Esophagus muscularis mucosa (tissue), 4 donors: ENCODE measurements around the gene PPP2R3B. TPM values are rescaled to one million over a fixed set of nuclear protein-coding genes. Genes with fewer than 3 reads are reported as not detected.
"Not testable (repeated sequence)": the region's sequence is repeated elsewhere in the genome, so short reads cannot be mapped to it uniquely, and the experiment has no call there.

Source experiments
- DNase-seq: peaks from one replicate; pipeline ENCODE4 v3.0.0-alpha.2; 2017; ENCODE audit errors: extremely low spot score
- H3K27ac ChIP-seq, 4 donors: fragments of 200-600 bp; sonication (generic); replicated peaks in 1 of 4; 1 replicate in 3 of 4; 2 replicates in 1 of 4; pipeline ENCODE4 v1.5.1; 2016 to 2019; ENCODE audit warnings: mild to moderate bottlenecking in 1 of 4
- H3K27me3 ChIP-seq, 4 donors: fragments of 200-600 bp; sonication (generic); one replicate each; pipeline versions ENCODE4 v1.5.1 to v1.6.0; 2016 to 2019
- H3K36me3 ChIP-seq, 4 donors: fragments of 200-600 bp; sonication (generic); one replicate each; pipeline ENCODE4 v1.5.1; 2016 to 2019
- H3K4me1 ChIP-seq, 4 donors: fragments of 200-600 bp; sonication (generic); one replicate each; pipeline ENCODE4 v1.5.1; 2016 to 2019
- H3K4me3 ChIP-seq, 4 donors: fragments of 200-600 bp; sonication (generic); 1 replicate in 2 of 4; 2 replicates in 2 of 4; pipeline ENCODE4 v1.5.1; 2016 to 2019; ENCODE audit warnings: mild to moderate bottlenecking in 4 of 4, moderate library complexity in 1 of 4
- H3K9me3 ChIP-seq, 4 donors: fragments of 200-600 bp; sonication (generic); 1 replicate in 3 of 4; 2 replicates in 1 of 4; pipeline ENCODE4 v1.5.1; 2016 to 2019
- EP300 ChIP-seq: sonication (generic); formaldehyde crosslinking; IDR thresholded peaks from one replicate; pipeline ENCODE4 v1.6.1; 2017; ENCODE audit warnings: antibody characterized with exemption
- POLR2A ChIP-seq: fragments of 450-650 bp; IDR thresholded peaks from one replicate; pipeline ENCODE4 v1.6.1; 2017; ENCODE audit warnings: antibody characterized with exemption, moderate library complexity, mild to moderate bottlenecking, low read depth
- POLR2AphosphoS5 ChIP-seq, 2 donors: sonication (generic); formaldehyde crosslinking; IDR thresholded peaks; one replicate each; pipeline ENCODE4 v1.6.1; 2017; ENCODE audit warnings: antibody characterized with exemption in 2 of 2
- WGBS: methylation state at CpG from one replicate; pipeline ENCODE4 v1.1.5; 2018; 5-methylcytosine and 5-hydroxymethylcytosine counted together
- intact Hi-C: fragments of 100-400 bp; cut with DNase I; formaldehyde crosslinking; loops from one replicate; pipeline ENCODE4 v1.15.1; 2023
- total RNA-seq, 4 donors: library from RNA; depleted of rRNA; stranded (reverse); fragments of >200 nt; gene quantifications; one replicate each; pipeline versions ENCODE4 v1.1.0 to v1.2.1, GENCODE V29; 2016
- TF ChIP-seq, protein P1 (sequence below), 3 experiments: fragments of 200-600 bp in 2 of 3; fragments of 450-650 bp in 1 of 3; sonication (generic) in 2 of 3; IDR thresholded peaks; one replicate each; pipeline ENCODE4 v1.5.1; 2017 to 2019; ENCODE audit warnings: antibody characterized with exemption in 3 of 3, mild to moderate bottlenecking in 2 of 3, moderate library complexity in 1 of 3

PPP2R3B gene
- total RNA-seq, 4 donors from 2014 or later: 4.0 to 8.3 (median 5.4) TPM

DNA sequence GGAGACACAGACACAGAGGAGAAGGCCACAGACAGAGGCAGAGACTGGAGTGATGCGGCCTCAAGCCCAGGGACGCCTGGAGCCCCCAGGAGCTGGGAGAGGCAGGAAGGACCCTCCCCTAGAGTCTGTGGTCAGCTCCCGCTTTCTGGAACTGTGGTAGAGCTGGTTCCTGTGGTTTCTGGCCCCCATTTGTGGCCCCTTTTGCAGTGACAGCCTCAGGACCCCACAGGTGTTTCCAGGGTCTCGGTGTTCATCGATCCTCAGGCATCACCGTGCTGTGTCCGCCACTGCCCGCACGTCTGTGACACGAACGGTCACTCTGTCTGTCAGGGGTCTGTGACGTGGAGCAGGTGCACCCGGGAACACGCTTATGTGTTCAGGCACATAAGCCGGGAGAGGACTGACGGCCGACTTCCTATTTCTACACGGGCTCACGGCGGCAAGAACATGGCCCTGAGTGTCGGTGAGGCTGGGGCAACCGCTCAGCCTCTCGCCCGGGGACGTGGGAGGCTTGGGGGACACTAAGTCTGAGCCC lies 76.0 kb downstream of the PPP2R3B start:
- TF ChIP-seq EP300: no peak
- no peak for TF ChIP-seq POLR2AphosphoS5 (IDR thresholded peaks at IDR 0.05)
- 92% methylated on average over 19 of the region's 25 CpGs for WGBS
- Histone ChIP-seq H3K4me1 (no peaks in the 10 kb centered on the region), H3K9me3 (no peaks in the 10 kb centered on the region), H3K36me3 (peaks cover 72 to 95% (median 87%) of the 10 kb centered on the region in 4 donors), H3K27ac (no peak overlapping the region), H3K27me3 (no peaks in the 10 kb centered on the region), H3K4me3 (no peak overlapping the region)
- intact Hi-C loops: no loop called here
- no peak for DNase-seq

DNA sequence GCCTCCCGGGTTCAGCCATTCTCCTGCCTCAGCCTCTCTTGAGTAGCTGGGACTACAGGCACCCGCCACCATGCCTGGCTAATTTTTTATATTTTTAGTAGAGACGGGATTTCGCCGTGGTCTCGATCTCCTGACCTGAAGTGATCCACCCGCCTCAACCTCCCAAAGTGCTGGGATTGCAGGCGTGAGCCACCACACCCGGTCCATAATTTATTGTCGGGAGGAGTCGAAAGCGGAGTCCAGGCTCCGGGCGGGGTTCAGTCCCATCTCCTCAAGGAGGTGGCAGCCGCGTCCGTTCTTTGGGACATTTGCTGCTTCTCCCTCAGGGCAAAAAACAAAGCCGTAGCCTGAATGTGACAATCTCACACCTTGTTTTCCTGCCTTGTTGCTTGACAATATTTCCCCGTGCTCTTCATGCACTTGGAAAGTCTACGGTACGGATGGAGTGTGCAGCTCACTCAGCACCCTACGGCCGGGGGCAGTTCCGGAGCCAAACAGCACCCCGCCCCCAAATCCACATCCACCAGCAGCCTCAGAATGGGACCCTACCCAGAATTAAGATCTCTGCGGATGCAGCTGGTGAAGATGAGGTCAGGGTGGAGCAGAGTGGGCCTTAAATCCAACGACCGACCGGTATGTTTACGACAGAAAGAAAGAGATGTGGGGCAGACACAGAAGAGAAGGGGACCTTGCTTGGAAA lies 77.7 kb downstream of the PPP2R3B start:
- H3K36me3 ChIP-seq: peaks cover 69 to 98% (median 91%) of the 10 kb centered on the region in 4 donors
- DNase-seq: no peak
- 98% methylated on average over 30 of the region's 30 CpGs for WGBS

DNA sequence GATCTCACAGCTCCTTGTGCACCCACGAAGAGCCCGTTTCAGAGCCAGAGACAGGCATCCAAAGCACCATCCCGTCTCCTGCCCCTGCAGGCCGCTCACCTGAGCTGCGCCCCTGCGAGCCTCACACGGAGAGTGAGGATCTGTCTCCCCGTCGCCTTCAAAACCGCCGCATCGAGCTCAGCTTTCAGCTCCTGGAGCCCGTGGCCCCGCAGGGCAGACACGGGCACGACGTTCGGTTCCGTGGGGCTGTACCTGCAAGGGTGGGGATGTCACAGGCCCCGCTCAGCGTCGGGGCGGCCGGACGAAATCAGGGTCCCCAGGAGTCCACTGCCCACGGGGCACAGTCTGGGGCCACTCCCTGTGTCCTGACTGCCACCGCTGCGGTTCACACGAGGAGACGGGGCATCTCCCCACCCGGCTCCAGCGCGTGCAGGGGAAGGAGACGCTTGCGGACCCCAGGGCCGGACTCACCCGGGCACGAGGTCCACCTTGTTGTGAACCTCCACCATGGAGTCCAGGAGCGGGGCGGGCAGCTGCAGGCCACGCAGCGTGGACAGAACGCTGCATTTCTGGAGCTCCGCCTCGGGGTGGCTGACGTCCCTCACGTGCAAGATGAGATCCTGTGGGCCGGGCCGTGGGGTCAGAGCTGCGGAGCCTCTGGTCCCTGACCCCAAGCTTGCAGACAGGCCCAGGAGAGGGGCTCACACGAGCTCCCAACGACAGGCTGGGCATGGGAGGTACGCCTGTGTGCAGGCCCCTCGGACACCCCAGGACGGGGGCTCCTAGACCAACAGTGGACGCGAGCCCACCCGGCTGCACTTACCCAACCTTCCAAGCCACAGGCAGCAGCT lies 79.2 kb downstream of the PPP2R3B start:
- Histone ChIP-seq H3K9me3 (no peaks in the 10 kb centered on the region), H3K36me3 (peaks cover 56 to 98% (median 82%) of the 10 kb centered on the region in 4 donors), H3K27me3 (no peaks in the 10 kb centered on the region), H3K4me3 (no peak overlapping the region), H3K4me1 (no peaks in the 10 kb centered on the region), H3K27ac (no peak overlapping the region)
- TF ChIP-seq POLR2AphosphoS5 (IDR thresholded peaks at IDR 0.05) (no peak), EP300 (no peak)
- 96% methylated on average over 23 of the region's 58 CpGs for WGBS
- intact Hi-C loops: no loop called here
- no peak for DNase-seq

More for the DNA sequence above, 77.7 kb downstream of the PPP2R3B start:
- Histone ChIP-seq H3K4me1 (no peaks in the 10 kb centered on the region), H3K27me3 (no peaks in the 10 kb centered on the region), H3K9me3 (no peaks in the 10 kb centered on the region), H3K27ac (no peak overlapping the region), H3K4me3 (no peak overlapping the region)
- TF ChIP-seq POLR2A (no peak), POLR2AphosphoS5 (IDR thresholded peaks at IDR 0.05) (no peak), EP300 (no peak)
- TF ChIP-seq, protein P1, sequence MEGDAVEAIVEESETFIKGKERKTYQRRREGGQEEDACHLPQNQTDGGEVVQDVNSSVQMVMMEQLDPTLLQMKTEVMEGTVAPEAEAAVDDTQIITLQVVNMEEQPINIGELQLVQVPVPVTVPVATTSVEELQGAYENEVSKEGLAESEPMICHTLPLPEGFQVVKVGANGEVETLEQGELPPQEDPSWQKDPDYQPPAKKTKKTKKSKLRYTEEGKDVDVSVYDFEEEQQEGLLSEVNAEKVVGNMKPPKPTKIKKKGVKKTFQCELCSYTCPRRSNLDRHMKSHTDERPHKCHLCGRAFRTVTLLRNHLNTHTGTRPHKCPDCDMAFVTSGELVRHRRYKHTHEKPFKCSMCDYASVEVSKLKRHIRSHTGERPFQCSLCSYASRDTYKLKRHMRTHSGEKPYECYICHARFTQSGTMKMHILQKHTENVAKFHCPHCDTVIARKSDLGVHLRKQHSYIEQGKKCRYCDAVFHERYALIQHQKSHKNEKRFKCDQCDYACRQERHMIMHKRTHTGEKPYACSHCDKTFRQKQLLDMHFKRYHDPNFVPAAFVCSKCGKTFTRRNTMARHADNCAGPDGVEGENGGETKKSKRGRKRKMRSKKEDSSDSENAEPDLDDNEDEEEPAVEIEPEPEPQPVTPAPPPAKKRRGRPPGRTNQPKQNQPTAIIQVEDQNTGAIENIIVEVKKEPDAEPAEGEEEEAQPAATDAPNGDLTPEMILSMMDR (IDR thresholded peaks at IDR 0.05): no peak
- intact Hi-C loops: no loop called here

DNA sequence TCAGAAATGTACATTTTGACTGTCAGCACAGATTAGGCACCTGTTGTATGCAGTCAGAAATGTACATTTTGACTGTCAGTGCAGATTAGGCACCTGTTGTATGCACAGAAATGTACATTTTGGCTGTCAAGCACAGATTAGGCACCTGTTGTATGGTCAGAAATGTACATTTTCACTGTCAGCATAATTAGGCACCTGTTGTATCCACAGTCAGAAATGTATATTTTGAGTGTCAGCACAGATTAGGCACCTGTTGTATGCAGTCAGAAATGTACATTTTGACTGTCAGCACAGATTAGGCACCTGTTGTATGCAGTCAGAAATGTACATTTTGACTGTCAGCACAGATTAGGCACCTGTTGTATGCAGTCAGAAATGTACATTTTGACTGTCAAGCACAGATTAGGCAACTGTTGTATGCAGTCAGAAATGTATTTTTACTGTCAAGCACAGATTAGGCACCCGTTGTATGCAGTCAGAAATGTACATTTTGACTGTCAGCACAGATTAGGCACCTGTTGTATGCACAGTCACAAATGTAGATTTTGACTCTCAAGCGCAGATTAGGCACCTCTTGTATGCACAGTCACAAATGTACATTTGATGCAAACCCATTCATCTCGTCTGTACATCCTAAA lies 80.0 kb downstream of the PPP2R3B start:
- intact Hi-C loops, H3K27me3 ChIP-seq, H3K9me3 ChIP-seq, H3K4me3 ChIP-seq, H3K27ac ChIP-seq, DNase-seq, H3K4me1 ChIP-seq: not testable (repeated sequence)
- WGBS: 85% methylated on average over 3 of the region's 3 CpGs
- H3K36me3 ChIP-seq: peaks cover 50 to 98% (median 79%) of the 10 kb centered on the region in 4 donors

DNA sequence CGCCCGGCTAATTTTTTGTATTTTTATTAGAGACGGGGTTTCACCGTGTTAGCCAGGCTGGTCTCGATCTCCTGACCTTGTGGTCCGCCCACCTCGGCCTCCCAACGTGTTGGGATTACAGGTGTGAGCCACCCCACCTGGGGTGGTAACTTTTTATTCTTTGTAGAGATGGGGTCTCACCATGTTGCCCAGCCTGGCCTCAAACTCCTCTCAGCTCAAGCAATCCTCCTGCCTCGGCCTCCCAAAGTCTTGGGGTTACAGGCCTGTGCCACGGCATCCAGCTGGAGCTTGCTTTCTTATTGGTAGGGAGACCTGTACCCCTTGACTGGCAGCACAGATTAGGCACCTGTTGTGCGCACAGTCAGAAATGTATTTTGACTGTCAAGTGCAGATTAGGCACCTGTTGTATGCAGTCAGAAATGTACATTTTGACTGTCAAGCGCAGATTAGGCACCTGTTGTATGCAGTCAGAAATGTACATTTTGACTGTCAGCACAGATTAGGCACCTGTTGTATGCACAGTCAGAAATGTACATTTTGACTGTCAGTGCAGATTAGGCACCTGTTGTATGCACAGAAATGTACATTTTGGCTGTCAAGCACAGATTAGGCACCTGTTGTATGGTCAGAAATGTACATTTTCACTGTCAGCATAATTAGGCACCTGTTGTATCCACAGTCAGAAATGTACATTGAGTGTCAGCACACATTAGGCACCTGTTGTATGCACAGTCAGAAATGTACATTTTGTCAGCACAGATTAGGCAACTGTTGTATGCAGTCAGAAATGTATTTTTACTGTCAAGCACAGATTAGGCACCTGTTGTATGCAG lies 80.7 kb downstream of the PPP2R3B start:
- DNase-seq, intact Hi-C loops, H3K27ac ChIP-seq, H3K27me3 ChIP-seq, H3K9me3 ChIP-seq, H3K4me1 ChIP-seq, H3K4me3 ChIP-seq: not testable (repeated sequence)
- H3K36me3 ChIP-seq: peaks cover 42 to 98% (median 77%) of the 10 kb centered on the region in 4 donors
- WGBS: 91% methylated on average over 12 of the region's 12 CpGs

DNA sequence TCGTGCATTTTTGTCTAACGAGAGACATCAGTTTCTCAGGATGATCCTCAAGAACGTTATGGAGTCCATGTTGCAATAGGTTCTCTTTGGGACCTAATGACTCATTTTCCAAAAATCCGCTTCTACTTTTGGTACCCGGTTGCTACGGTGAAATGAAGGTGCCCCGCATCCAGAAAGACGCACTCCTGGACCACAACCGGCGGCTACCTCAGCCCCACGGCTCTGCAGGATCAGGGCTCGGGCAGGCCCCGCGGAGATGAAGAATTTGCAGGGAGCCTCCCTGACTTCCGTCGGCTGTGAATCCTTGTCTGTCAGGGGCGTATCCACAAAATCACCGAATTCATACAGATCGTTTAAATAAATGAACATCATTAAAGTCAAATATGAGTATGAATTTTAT lies 83.7 kb downstream of the PPP2R3B start:
- no peak for DNase-seq
- Histone ChIP-seq H3K9me3 (no peaks in the 10 kb centered on the region), H3K36me3 (peaks cover 27 to 91% (median 54%) of the 10 kb centered on the region in 4 donors), H3K27me3 (no peaks in the 10 kb centered on the region), H3K4me3 (no peak overlapping the region), H3K4me1 (no peaks in the 10 kb centered on the region), H3K27ac (no peak overlapping the region)
- no peak for TF ChIP-seq EP300
- no peak for TF ChIP-seq POLR2A
- TF ChIP-seq POLR2AphosphoS5 (IDR thresholded peaks at IDR 0.05): no peak
- TF ChIP-seq, protein P1 (IDR thresholded peaks at IDR 0.05): no peak
- WGBS: 97% methylated on average over 19 of the region's 19 CpGs
- intact Hi-C loops: no loop called here
